Nephron progenitor cell (in vitro differentiated cells): ENCODE measurements around the gene PPP4R2.
"Not testable (repeated sequence)": the region's sequence is repeated elsewhere in the genome, so short reads cannot be mapped to it uniquely, and the experiment has no call there.

ENCODE experiments used
- DNase-seq: peaks from one replicate; pipeline ENCODE4 v3.0.0; 2021
- H3K27ac Mint-ChIP-seq: 2 replicates; pipeline ENCODE4 v1.8.0; 2021; ENCODE audit warnings: mild to moderate bottlenecking, moderate library complexity, mixed read lengths
- H3K27me3 Mint-ChIP-seq: 2 replicates; pipeline ENCODE4 v1.8.0; 2021; ENCODE audit warnings: mild to moderate bottlenecking, low read depth, mixed read lengths; ENCODE audit not compliant: poor library complexity
- H3K36me3 Mint-ChIP-seq: 2 replicates; pipeline ENCODE4 v1.8.0; 2021; ENCODE audit warnings: low read depth, mixed read lengths
- H3K4me1 Mint-ChIP-seq: 2 replicates; pipeline ENCODE4 v1.8.0; 2021; ENCODE audit warnings: mixed read lengths
- H3K4me3 Mint-ChIP-seq: 2 replicates; pipeline ENCODE4 v1.8.0; 2021; ENCODE audit warnings: mild to moderate bottlenecking, moderate library complexity, mixed read lengths
- H3K9me3 Mint-ChIP-seq: 2 replicates; pipeline ENCODE4 v1.8.0; 2021; ENCODE audit warnings: mild to moderate bottlenecking, moderate library complexity, mixed read lengths
- CTCF ChIP-seq: fragments of 200-600 bp; sonication (generic); IDR thresholded peaks from 2 replicates; pipeline ENCODE4 v1.5.0; 2021; ENCODE audit warnings: antibody characterized with exemption

The PPP4R2 gene

GRCh38 chr3:72993391-72993790 is 3.2 kb upstream of the PPP4R2 start:
- Mint-ChIP-seq H3K9me3 (no peaks in the 10 kb centered on the region), H3K27ac (no peak overlapping the region), H3K36me3 (peaks cover 6% of the 10 kb centered on the region), H3K4me3 (no peak overlapping the region), H3K27me3 (peaks cover 10% of the 10 kb centered on the region), H3K4me1 (peaks cover 8% of the 10 kb centered on the region)
- TF ChIP-seq CTCF = no peak
- DNase-seq = no peak

- H3K27me3 Mint-ChIP-seq = peaks cover 10% of the 10 kb centered on the region
- peak overlapping the region; percentile 73 for H3K4me3 Mint-ChIP-seq
Measured at GRCh38 chr3:72995337-72995736, 1.3 kb upstream of the PPP4R2 start.

GRCh38 chr3:72996121-72996472 is 514 bp upstream of the PPP4R2 start:
- H3K9me3 Mint-ChIP-seq = no peaks in the 10 kb centered on the region
- peak overlapping the region; percentile 77 for H3K27ac Mint-ChIP-seq
- H3K27me3 Mint-ChIP-seq = peaks cover 10% of the 10 kb centered on the region
- TF ChIP-seq CTCF = no peak
- H3K36me3 Mint-ChIP-seq = peaks cover 25% of the 10 kb centered on the region
- H3K4me3 Mint-ChIP-seq = peak overlapping the region; percentile 91
- no peak for DNase-seq
- peaks cover 35% of the 10 kb centered on the region for H3K4me1 Mint-ChIP-seq

More at GRCh38 chr3:72995337-72995736, 1.3 kb upstream of the PPP4R2 start:
- Mint-ChIP-seq H3K4me1 (peaks cover 27% of the 10 kb centered on the region), H3K9me3 (no peaks in the 10 kb centered on the region), H3K27ac (no peak overlapping the region), H3K36me3 (peaks cover 17% of the 10 kb centered on the region)
- no peak for DNase-seq
- TF ChIP-seq CTCF = no peak

- TF ChIP-seq CTCF = peak; percentile 43
- Mint-ChIP-seq H3K27ac (peak overlapping the region; percentile 82), H3K36me3 (peaks cover 38% of the 10 kb centered on the region), H3K4me1 (peaks cover 45% of the 10 kb centered on the region), H3K27me3 (peaks cover 4% of the 10 kb centered on the region), H3K4me3 (peak overlapping the region; percentile 91), H3K9me3 (no peaks in the 10 kb centered on the region)
- DNase-seq = peak; percentile 18
Measured at GRCh38 chr3:72997421-72997961, 880 bp downstream of the PPP4R2 start.

- no peak for DNase-seq
- Mint-ChIP-seq H3K27me3 (peaks cover 4% of the 10 kb centered on the region), H3K4me1 (peaks cover 50% of the 10 kb centered on the region), H3K36me3 (peaks cover 45% of the 10 kb centered on the region), H3K27ac (no peak overlapping the region), H3K9me3 (no peaks in the 10 kb centered on the region), H3K4me3 (peak overlapping the region; percentile 91)
- TF ChIP-seq CTCF = no peak
Measured at GRCh38 chr3:72998466-72998865, 1.9 kb downstream of the PPP4R2 start.

GRCh38 chr3:72999951-73000350 is 3.3 kb downstream of the PPP4R2 start:
- peaks cover 60% of the 10 kb centered on the region for H3K36me3 Mint-ChIP-seq
- no peak for TF ChIP-seq CTCF
- H3K27me3 Mint-ChIP-seq = peaks cover 4% of the 10 kb centered on the region
- peak overlapping the region; percentile 91 for H3K4me3 Mint-ChIP-seq
- peaks cover 50% of the 10 kb centered on the region for H3K4me1 Mint-ChIP-seq
- H3K27ac Mint-ChIP-seq = no peak overlapping the region
- no peak for DNase-seq
- H3K9me3 Mint-ChIP-seq = no peaks in the 10 kb centered on the region

- Mint-ChIP-seq H3K36me3 (peaks cover 83% of the 10 kb centered on the region), H3K4me1 (peaks cover 44% of the 10 kb centered on the region), H3K27ac (peak overlapping the region; percentile 81)
- DNase-seq, H3K4me3 Mint-ChIP-seq, H3K9me3 Mint-ChIP-seq, H3K27me3 Mint-ChIP-seq: not testable (repeated sequence)
Measured at GRCh38 chr3:73003050-73003449, 6.4 kb downstream of the PPP4R2 start.
